Chondrocyte (in vitro differentiated cells): Measurements from ENCODE around the gene RASAL2. TPM values are rescaled to one million over a fixed set of nuclear protein-coding genes. Genes with fewer than 3 reads are reported as not detected.

Source experiments
- DNase-seq: peaks from one replicate; pipeline ENCODE4 v3.0.0; 2021; ENCODE audit warnings: mixed read lengths, low spot score
- H3K27ac Mint-ChIP-seq: one replicate; pipeline ENCODE4 v1.8.0; 2021; ENCODE audit warnings: mild to moderate bottlenecking, moderate library complexity, mixed read lengths; ENCODE audit not compliant: unreplicated experiment
- H3K27me3 Mint-ChIP-seq: 2 replicates; pipeline ENCODE4 v1.8.0; 2021; ENCODE audit warnings: low read depth, mixed read lengths
- H3K36me3 Mint-ChIP-seq: 2 replicates; pipeline ENCODE4 v1.8.0; 2021; ENCODE audit warnings: low read depth, mixed read lengths
- H3K4me1 Mint-ChIP-seq: 2 replicates; pipeline ENCODE4 v1.8.0; 2021; ENCODE audit warnings: low read depth, mild to moderate bottlenecking, mixed read lengths
- H3K4me3 Mint-ChIP-seq: one replicate; pipeline ENCODE4 v1.8.0; 2021; ENCODE audit warnings: mild to moderate bottlenecking, moderate library complexity, mixed read lengths; ENCODE audit not compliant: unreplicated experiment
- H3K9me3 Mint-ChIP-seq: 2 replicates; pipeline ENCODE4 v1.8.0; 2021; ENCODE audit warnings: low read depth, mixed read lengths
- CTCF ChIP-seq: fragments of 200-600 bp; sonication (generic); IDR thresholded peaks from 2 replicates; pipeline ENCODE4 v1.5.0; 2021; ENCODE audit warnings: antibody characterized with exemption, mild to moderate bottlenecking, moderate library complexity
- total RNA-seq: library from RNA; stranded (reverse); gene quantifications from 3 replicates; pipeline ENCODE4 v1.2.1, GENCODE V29; 2021

RASAL2 gene
- total RNA-seq, 1 donor from 2014 or later, result 40.1 TPM

DNA sequence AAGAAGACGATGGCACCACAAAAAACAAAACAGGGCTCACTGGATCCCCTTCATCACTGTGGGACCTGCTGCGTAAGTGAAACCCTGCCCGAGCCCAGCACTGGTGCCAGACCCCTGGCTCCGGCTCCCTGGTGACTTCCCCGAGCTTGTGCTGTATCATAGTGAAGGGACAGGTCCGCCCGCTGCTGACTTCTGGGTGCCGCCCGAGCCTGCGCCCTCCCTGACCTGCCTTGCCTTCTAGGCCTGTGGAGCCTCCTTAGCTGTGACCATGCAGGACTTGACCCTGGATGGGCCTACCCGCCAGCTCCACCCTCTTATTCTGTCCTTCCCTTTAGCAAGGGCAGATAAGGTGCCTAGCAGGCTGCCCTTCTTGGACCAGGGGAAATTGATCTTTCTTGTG, 426.9 kb downstream of the RASAL2 start:
- no peak for TF ChIP-seq CTCF
- H3K27ac Mint-ChIP-seq, result no peak overlapping the region

GRCh38 chr1:178521241-178521640, 427.3 kb downstream of the RASAL2 start:
- TF ChIP-seq CTCF, result no peak
- Mint-ChIP-seq H3K9me3 (peaks cover 4% of the 10 kb centered on the region), H3K27me3 (no peaks in the 10 kb centered on the region), H3K4me1 (no peaks in the 10 kb centered on the region), H3K4me3 (no peak overlapping the region), H3K36me3 (no peaks in the 10 kb centered on the region), H3K27ac (no peak overlapping the region)
- DNase-seq, result no peak

More for the DNA sequence above, 426.9 kb downstream of the RASAL2 start:
- DNase-seq, result no peak
- Mint-ChIP-seq H3K27me3 (no peaks in the 10 kb centered on the region), H3K4me1 (no peaks in the 10 kb centered on the region), H3K4me3 (no peak overlapping the region), H3K36me3 (no peaks in the 10 kb centered on the region), H3K9me3 (peaks cover 4% of the 10 kb centered on the region)

- Mint-ChIP-seq H3K27me3 (no peaks in the 10 kb centered on the region), H3K4me3 (no peak overlapping the region), H3K27ac (no peak overlapping the region), H3K9me3 (peaks cover 4% of the 10 kb centered on the region), H3K36me3 (no peaks in the 10 kb centered on the region), H3K4me1 (peaks cover 17% of the 10 kb centered on the region)
- TF ChIP-seq CTCF, result no peak
- DNase-seq, result no peak
These were observed 433.2 kb downstream of the RASAL2 start for GRCh38 chr1:178527117-178527516.

GRCh38 chr1:178528228-178528952, 434.5 kb downstream of the RASAL2 start:
- H3K4me1 Mint-ChIP-seq, result peaks cover 22% of the 10 kb centered on the region
- no peak for DNase-seq
- peaks cover 4% of the 10 kb centered on the region for H3K9me3 Mint-ChIP-seq
- no peak overlapping the region for H3K4me3 Mint-ChIP-seq
- no peaks in the 10 kb centered on the region for H3K36me3 Mint-ChIP-seq
- no peak for TF ChIP-seq CTCF
- no peaks in the 10 kb centered on the region for H3K27me3 Mint-ChIP-seq
- no peak overlapping the region for H3K27ac Mint-ChIP-seq

DNA sequence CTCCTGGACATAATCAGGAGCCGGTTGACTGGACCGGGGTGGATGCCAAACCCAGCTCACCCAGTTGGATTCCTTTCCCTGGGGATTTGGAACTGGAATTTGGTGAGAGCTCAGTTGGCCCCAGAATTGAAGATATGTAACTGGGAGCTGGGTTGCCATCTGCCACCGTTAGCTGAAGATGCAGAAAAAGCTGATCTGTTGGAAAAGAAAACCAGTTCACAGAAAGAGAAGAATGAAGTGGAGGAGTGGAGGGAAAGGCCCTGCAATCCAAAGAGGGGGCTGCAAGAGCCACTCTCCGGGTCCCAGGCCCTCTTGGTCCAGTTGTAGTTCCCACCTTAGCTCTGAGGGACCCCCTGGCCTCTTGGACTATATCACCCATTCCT, 435.0 kb downstream of the RASAL2 start:
- no peaks in the 10 kb centered on the region for H3K27me3 Mint-ChIP-seq
- H3K4me3 Mint-ChIP-seq, result no peak overlapping the region
- H3K36me3 Mint-ChIP-seq, result no peaks in the 10 kb centered on the region
- H3K4me1 Mint-ChIP-seq, result peaks cover 22% of the 10 kb centered on the region
- no peak overlapping the region for H3K27ac Mint-ChIP-seq
- no peak for TF ChIP-seq CTCF
- peaks cover 4% of the 10 kb centered on the region for H3K9me3 Mint-ChIP-seq
- DNase-seq, result no peak
